H1 (cell line): ENCODE measurements around the gene GDF2.

Experiments
- CEBPB ChIP-seq: IDR thresholded peaks from 2 replicates; pipeline ENCODE4 v1.6.1; 2012; ENCODE audit warnings: low read depth, low read length
- CREB1 ChIP-seq: IDR thresholded peaks from 2 replicates; pipeline ENCODE4 v1.6.1; 2012; ENCODE audit warnings: inconsistent platforms
- EZH2 ChIP-seq: fragments of 200-600 bp; sonication (generic); IDR thresholded peaks from 2 replicates; pipeline ENCODE4 v1.7.1; 2012; ENCODE audit warnings: low read depth, mild to moderate bottlenecking, moderate library complexity, low read length, inconsistent platforms; ENCODE audit not compliant: severe bottlenecking
- KDM1A ChIP-seq: fragments of 200-600, 300-600 bp; sonication (generic); IDR thresholded peaks from 2 replicates; pipeline ENCODE4 v1.7.1; 2016; ENCODE audit warnings: mild to moderate bottlenecking, low read length, borderline replicate concordance
- MAX ChIP-seq: IDR thresholded peaks from 2 replicates; pipeline ENCODE4 v1.6.1; 2012; ENCODE audit warnings: inconsistent platforms
- NRF1 ChIP-seq: IDR thresholded peaks from 2 replicates; pipeline ENCODE4 v1.6.1; 2011; ENCODE audit warnings: mild to moderate bottlenecking, low read depth, low read length, improper control_type of control experiment
- POLR2A ChIP-seq, 2 experiments: IDR thresholded peaks; 1 replicate in 1 of 2; 2 replicates in 1 of 2; pipeline ENCODE4 v1.6.1; 2011; ENCODE audit warnings: low read depth in 2 of 2, low read length in 2 of 2, mild to moderate bottlenecking in 2 of 2; ENCODE audit errors: control extremely low read depth in 1 of 2
- POLR2AphosphoS5 ChIP-seq: IDR thresholded peaks from 2 replicates; pipeline ENCODE4 v1.6.1; 2011; ENCODE audit warnings: low read depth, low read length
- TF ChIP-seq, protein P1 (sequence below), 3 experiments: IDR thresholded peaks; 1 replicate in 2 of 3; 2 replicates in 1 of 3; pipeline versions ENCODE4 v1.5.1 to v1.6.1; 2011; ENCODE audit warnings: low read length in 3 of 3, mild to moderate bottlenecking in 3 of 3, inconsistent platforms in 2 of 3, low read depth in 1 of 3, moderate library complexity in 1 of 3; ENCODE audit not compliant: insufficient read depth in 1 of 3; ENCODE audit errors: control extremely low read depth in 1 of 3

- no peak for TF ChIP-seq EZH2
- no peak for TF ChIP-seq KDM1A
- TF ChIP-seq CEBPB = no peak
- TF ChIP-seq MAX = no peak
- TF ChIP-seq POLR2A (IDR thresholded peaks at IDR 0.05; ENCODE audit: control extremely low read depth in 1 of 2, low read depth in 2 of 2, low read length in 2 of 2) = no peak
- TF ChIP-seq, protein P1, sequence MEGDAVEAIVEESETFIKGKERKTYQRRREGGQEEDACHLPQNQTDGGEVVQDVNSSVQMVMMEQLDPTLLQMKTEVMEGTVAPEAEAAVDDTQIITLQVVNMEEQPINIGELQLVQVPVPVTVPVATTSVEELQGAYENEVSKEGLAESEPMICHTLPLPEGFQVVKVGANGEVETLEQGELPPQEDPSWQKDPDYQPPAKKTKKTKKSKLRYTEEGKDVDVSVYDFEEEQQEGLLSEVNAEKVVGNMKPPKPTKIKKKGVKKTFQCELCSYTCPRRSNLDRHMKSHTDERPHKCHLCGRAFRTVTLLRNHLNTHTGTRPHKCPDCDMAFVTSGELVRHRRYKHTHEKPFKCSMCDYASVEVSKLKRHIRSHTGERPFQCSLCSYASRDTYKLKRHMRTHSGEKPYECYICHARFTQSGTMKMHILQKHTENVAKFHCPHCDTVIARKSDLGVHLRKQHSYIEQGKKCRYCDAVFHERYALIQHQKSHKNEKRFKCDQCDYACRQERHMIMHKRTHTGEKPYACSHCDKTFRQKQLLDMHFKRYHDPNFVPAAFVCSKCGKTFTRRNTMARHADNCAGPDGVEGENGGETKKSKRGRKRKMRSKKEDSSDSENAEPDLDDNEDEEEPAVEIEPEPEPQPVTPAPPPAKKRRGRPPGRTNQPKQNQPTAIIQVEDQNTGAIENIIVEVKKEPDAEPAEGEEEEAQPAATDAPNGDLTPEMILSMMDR (IDR thresholded peaks at IDR 0.05; ENCODE audit: control extremely low read depth in 1 of 3, insufficient read depth in 1 of 3, low read depth in 1 of 3, low read length in 3 of 3) = no peak
- no peak for TF ChIP-seq CREB1
- TF ChIP-seq NRF1 = no peak
- no peak for TF ChIP-seq POLR2AphosphoS5
Observed at GRCh38 chr10:47354900-47355299, 32.6 kb downstream of the GDF2 start.
